Regular cardiac myocyte (primary cell): ENCODE measurements around the gene VPS35L. TPM values are rescaled to one million over a fixed set of nuclear protein-coding genes. Genes with fewer than 3 reads are reported as not detected.

Source experiments
- total RNA-seq: library from RNA; depleted of rRNA; stranded (reverse); fragments of >200 nt; gene quantifications from 2 replicates; pipeline ENCODE4 v1.2.3, GENCODE V29; 2014

The VPS35L gene, protein sequence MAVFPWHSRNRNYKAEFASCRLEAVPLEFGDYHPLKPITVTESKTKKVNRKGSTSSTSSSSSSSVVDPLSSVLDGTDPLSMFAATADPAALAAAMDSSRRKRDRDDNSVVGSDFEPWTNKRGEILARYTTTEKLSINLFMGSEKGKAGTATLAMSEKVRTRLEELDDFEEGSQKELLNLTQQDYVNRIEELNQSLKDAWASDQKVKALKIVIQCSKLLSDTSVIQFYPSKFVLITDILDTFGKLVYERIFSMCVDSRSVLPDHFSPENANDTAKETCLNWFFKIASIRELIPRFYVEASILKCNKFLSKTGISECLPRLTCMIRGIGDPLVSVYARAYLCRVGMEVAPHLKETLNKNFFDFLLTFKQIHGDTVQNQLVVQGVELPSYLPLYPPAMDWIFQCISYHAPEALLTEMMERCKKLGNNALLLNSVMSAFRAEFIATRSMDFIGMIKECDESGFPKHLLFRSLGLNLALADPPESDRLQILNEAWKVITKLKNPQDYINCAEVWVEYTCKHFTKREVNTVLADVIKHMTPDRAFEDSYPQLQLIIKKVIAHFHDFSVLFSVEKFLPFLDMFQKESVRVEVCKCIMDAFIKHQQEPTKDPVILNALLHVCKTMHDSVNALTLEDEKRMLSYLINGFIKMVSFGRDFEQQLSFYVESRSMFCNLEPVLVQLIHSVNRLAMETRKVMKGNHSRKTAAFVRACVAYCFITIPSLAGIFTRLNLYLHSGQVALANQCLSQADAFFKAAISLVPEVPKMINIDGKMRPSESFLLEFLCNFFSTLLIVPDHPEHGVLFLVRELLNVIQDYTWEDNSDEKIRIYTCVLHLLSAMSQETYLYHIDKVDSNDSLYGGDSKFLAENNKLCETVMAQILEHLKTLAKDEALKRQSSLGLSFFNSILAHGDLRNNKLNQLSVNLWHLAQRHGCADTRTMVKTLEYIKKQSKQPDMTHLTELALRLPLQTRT
- 24.8 and 26.1 TPM in 2 replicates for total RNA-seq

GRCh38 chr16:19555186-19555937, at the start of gene VPS35L:
Gene VPS35L, plus strand, starts transcription at chr16:19555703. Its CDS starts 27 bp downstream, at chr16:19555730.

DNA sequence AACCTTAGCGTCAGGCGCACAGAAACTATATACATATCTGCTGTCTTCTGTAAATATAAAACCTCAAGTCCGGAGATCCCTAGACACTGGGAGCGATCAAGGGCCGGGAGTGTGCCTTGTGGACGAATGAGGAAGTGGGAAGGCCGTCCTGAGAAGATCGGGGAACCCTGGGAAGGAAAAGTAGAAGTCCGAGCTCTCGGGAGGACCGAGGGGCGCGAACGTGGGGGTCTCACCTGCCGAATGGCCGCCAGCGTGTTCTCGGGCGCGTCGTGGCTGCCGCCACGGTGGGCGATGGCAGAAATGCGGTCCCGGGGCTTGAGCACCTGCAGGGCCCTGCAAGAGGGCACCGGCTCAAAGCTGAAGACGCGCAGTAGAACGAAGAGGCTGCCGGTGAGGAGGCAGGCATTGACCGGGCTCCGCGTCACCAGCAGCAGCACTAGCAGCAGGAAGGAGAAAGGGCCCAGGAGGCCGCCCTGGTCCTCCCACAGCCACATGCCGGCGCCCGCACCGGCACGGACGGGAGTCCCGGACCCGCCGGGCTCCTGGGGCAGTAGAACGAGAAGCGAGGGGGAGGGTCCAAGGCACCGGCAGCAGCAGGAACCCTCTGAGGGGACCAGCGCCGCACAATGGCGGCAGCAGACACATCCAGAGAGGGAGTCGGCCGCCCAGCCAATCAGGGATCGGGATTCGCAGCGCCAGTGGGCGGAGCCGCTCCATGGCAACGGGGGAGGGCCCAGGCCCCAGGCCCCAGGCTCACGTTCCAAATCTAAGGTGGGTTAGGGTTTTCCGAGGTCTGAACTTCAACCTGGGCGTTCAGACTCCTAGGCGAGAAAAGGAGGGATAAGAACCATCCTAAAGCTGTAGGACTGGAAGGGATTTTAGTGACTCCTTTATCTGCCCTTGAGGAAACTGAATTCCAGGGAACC, 33.8 kb upstream of the VPS35L start, which contains the start of gene GDE1:
TSS of gene GDE1 (minus strand) at position 628 of the 926 bp plus-strand sequence. CDS start at position 494, 134 bp downstream.

DNA sequence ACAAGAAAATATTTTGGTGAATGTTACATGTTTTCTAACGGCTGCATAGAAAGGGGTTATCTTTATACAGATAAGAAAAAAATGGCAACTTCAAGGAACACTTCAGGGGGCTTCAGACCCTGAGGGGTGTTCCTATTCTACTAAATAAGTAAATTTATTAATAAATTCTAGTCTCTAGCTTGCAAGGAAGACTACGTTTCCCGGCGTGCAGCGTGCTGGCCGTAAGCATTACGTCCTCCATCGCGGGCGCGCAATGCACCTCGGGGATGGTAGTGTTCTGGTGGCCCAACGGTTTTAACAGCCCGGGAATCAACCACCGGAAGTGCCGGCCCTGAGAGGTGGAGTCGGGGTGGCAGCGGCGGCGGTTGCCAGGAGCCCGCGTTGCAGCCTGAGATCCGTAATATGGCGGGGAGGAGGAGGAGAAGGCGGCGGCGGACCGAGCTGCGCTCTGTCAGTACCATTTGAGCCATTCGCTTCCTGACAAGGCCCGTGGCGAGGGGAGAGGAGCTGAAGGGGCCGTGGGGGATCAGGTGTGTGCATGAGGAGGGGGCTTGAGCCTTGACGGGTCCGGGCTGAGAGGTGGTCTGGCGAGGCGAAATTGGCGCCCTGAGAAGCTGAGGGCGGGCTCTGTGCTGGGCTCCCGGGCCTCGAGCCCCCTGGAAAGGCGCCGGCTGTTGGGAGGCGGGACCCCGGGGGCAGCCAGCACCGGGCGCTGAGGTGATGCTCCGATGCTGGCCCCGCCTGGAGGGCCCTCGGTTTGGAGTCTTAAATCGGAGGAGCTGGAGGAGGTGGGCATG, 31.7 kb upstream of the VPS35L start, which contains the start of gene CCP110:
TSS of gene CCP110 (plus strand) at position 384 of the 797 bp plus-strand sequence. CDS start 3,940 bp downstream, outside the sequence.

GRCh38 chr16:19717741-19718623, 162.5 kb downstream of the VPS35L start, which contains the start of the genes IQCK and KNOP1:
Gene IQCK, plus strand, starts transcription at chr16:19718271. Its CDS starts 36 bp downstream, at chr16:19718307.
Gene KNOP1, minus strand, starts transcription at chr16:19718227. Its CDS starts 3,192 bp downstream, at chr16:19715035.

Other genes with a start within 250 kb of the VPS35L start
- gene TMC5, start 137.8 kb upstream of the VPS35L start, total RNA-seq: not detected in 2 replicates
- gene GDE1, start 33.6 kb upstream of the VPS35L start, total RNA-seq: 46.8 and 48.1 TPM in 2 replicates
- gene CCP110, start 31.8 kb upstream of the VPS35L start, total RNA-seq: 11.8 and 17.1 TPM in 2 replicates
- gene KNOP1, start 162.5 kb downstream of the VPS35L start, total RNA-seq: 10.1 and 17.3 TPM in 2 replicates
- gene IQCK, start 162.6 kb downstream of the VPS35L start, total RNA-seq: 4.0 and 9.6 TPM in 2 replicates